ENCODE measurements around the gene CISH.
A peak's percentile ranks its signal among the peaks of the same experiment; 100 is the strongest.

The CISH gene, protein sequence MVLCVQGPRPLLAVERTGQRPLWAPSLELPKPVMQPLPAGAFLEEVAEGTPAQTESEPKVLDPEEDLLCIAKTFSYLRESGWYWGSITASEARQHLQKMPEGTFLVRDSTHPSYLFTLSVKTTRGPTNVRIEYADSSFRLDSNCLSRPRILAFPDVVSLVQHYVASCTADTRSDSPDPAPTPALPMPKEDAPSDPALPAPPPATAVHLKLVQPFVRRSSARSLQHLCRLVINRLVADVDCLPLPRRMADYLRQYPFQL

DNA sequence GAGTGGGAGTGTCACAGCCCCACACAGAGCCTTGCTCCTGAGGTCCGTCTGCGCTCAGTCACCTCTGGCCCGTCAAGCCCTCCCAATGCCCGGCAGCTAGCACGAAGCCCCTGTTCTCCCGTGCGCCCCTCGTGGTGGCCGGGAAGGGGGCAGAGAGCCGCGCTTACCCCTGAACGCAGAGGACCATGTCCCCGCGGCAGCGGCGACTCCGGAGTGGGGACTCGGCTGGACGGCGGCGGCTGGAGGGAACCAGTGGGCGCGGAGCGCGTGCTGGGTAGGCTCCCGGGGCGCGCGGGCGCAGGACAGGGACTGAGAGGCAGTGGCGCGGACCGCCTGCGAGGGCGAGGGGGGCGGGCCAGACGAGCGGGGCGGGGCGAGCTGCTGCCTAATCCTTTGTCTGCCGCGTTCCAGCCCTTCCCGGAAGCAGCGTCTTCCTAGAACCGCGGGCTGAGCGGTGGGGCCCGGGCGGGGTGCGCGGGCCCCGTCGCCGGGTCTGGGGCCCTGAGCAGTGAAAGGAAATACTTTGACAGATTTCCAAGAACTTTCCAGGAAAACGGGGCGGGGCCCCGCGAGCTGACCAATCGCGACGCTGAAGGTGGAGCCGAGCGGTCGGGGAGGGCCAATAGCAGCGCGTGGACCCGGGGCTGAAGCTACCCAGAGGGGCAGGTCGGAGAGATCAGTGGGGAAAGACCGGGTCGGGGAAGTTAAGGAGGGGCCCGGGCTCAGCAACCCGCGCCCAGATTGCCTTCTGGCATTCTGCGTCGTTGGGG, at the start of gene CISH:
TSS of gene CISH (minus strand) at position 311 of the 770 bp plus-strand sequence. CDS start at position 187, 124 bp downstream.
- DNase-seq: peak; percentile 91

DNA sequence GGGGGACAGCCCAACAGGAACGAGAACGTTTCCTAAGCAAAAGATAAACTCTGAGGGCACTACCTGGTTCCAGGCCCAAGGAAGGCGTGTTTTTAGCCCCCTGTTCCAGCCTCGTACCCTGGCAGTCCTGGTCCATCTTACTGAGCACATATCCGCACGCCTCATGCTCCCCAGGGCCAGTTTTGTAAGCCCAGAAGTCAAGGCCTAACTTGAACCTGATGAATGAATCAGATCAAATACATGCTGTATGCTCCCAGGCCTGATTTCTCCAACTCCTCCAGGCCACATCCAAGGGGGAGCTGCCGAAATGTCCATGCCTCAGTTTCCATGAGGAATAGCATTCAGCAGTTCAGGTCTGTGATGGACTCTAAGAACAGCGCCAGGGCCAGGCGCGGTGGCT, 48.8 kb upstream of the CISH start:
- DNase-seq: no peak

DNA sequence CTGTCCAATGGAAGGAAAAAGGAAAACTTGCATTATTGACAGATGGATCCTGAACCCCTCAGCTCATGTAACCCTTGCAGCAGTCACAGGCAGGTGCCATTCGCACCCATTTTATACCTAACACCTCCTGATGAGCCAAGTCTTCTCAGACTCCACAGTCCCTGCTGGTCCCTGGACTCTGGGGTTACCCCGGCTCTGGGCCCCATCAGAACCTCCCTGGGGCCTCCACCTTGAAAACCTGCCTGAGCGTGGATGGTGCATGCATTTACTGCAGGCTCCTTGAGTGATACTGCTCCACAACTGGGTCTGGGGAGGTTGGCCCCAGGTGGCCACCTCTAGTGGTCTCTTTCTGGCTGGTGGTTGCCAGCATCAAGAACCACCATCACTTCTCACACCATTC, 47.3 kb upstream of the CISH start:
- DNase-seq: no peak

DNA sequence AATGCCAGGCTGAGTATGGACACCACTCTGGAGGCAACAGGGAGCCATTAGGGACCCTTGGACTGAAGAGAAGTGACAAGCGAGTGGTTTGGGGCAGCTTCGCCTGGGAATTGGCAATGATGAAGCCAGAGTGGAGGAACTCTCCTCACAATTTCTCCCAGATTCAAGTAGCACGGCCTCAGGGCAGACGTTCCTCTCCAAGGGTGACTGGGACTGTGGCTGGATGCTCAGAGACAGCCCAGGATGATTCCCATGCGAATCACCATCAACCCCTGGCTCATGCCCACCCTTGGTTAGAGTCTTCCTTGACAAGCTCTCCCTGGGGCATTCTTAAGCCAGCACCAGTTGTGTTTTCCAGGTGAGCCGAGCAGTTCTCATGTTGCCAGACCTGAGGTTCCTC, 46.8 kb upstream of the CISH start:
- no peak for DNase-seq

DNA sequence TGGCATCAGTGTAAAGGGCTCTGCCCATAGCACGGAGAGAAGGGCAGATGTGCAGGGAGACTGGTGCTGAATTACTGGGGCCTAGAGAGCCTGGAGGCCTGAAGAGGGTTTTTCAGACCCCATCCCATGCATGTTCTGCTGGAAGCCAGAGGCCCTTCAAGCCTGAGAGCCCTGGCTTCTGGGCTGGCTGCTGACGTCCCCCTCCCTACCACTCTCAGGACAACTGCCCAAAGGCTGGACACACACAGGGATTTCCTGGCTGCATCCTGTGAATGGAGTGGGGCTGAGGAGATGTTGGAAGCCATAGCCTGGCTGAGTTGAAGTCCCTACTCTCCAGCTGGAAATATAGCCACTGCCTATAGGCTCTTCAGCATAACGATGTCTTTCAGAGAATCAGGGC, 46.2 kb upstream of the CISH start:
- no peak for DNase-seq

DNA sequence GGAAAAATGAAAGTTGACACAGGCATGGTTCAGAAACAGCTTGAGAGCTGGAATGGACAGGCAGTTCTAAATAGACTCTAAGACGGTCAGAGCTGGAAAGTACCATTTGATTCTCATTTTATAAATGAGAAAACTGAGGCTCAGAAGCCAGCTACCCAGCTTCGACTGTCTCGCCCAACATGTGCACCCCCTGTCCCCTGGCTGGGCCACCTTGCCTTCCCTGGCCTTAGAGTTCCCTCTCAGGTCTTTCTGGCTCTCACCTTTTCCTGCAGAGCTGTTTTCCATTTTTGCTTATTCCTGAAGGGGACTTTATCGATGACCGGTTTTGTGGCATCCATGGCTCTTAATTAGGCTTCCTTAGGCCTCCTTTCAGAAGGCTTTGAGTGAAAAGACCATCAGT, 45.8 kb upstream of the CISH start:
- DNase-seq: no peak

DNA sequence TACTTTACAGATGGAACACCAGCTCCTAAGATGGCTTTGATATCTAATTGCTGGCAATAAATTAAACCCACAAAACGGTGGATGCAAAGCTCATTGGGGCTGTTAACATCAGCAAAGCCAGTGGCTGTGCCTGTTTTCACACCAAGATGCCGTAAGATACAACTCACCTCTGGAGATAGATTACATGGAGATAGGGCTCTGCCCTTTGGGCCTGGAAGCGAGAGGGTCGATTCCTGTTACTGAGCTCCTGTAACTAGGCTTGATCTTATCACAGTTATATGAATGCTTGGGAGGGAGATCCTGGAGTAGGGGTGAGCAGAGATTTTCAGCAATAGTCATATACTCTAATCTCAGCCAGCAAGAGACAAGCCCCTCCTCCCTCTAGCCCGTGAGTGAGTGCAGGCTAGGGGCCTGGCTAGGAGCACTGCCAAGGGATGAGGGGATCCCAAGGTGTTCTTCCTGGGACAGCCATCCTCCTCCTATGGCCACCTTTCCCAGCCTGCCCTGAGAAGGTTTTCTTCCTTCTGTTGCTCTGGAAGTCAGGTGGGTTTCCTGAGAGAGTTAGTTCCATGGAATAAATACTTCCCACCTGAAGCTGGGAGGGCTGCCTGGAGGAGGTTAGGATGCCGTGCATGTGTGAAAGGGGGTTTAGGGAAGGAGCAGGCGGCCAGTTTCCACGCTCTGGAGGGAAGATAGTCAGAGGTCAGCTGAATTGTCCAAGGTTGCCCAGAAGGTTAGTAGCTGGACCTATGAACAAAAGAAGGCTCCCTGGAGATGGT, 45.0 kb upstream of the CISH start:
- no peak for DNase-seq

DNA sequence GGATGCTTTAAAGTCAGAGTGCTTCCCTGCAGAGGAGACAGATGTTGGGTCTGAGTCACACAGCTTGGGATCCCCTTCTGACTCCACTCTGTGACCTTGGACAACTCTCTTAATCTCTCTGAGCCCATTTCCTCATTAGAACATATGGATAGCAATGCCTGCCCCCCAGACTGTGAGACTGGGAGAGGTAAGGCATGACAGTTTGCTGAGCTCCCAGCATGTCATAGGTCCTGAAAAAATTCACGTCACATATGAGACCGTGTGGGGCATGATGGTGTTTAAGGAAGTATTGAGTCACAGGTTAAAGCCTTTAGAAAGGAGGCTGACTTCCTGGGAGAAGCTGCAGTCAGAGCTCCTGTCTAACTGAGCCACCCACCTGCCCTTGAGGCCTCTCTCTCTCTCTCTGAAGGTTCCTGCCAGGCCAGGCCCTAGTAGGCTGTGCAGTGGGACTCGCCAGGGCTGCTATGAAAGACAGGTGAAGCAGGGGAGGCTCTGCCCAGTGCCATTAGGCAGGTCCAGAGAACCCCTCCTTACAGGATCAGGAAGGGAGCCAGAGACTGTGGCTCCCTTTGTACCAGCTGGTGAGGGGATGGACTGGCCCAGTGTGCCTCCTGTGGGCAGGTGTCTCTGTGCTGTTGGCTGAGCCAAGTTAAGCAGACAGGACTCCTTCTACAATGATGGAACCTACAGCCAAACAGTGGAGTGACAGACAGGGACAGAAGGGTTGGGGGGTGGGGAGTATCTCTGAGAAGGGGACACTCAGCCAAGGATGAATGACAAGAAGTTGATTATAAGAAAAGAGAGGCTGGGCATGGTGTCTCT, 43.6 kb upstream of the CISH start:
- DNase-seq: no peak

DNA sequence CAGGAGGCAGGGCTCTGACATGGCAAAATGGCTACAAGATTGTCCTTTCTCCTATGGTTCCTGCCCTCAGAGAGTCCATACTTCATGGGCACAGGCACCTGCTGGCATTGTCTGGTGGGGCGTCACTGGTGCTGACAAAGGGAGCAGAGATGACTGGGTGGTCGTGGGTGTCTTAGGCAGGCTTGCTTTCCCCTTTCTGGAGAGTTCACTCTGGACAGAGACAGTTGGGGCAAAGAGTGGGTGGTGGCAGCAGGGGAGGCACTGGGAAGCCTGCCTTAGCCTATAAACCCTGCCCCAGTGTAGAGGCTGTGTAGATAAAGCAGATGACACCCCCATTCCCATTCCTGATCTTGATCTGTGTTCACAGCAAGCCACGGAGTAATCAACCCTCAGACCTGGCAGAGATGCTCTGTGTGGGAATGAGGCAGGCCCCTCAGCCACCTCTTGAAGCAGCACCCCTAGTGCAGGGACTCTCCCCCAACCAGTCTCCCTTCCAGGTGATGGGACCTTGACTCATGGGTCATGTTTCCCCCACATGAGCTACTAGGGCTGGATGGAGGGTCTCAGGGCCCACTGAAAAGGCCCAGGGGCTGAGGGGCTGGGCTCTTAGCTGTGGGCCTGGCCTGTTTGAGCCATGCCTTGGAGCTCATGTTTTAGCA, 42.5 kb upstream of the CISH start:
- DNase-seq: no peak

DNA sequence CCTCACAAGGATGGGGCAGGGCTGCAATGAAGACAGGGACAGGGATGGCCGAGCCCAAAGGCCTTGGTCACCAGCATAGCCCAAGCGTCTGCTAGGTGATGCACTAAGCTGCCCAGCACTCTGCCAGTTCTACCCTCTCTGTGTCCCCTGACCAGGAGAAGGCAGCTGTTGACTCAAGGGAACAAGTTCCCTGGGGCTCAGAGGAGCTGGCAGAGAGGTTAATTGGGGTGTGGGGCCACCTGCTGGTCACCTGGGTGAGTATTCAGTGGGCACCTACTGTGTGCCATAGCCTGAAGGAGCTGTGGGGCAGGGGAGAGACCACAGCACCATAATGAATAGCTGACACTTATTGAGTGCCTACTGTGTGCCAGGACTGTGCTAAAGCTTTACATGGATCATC, 41.1 kb upstream of the CISH start:
- DNase-seq: peak; percentile 53

DNA sequence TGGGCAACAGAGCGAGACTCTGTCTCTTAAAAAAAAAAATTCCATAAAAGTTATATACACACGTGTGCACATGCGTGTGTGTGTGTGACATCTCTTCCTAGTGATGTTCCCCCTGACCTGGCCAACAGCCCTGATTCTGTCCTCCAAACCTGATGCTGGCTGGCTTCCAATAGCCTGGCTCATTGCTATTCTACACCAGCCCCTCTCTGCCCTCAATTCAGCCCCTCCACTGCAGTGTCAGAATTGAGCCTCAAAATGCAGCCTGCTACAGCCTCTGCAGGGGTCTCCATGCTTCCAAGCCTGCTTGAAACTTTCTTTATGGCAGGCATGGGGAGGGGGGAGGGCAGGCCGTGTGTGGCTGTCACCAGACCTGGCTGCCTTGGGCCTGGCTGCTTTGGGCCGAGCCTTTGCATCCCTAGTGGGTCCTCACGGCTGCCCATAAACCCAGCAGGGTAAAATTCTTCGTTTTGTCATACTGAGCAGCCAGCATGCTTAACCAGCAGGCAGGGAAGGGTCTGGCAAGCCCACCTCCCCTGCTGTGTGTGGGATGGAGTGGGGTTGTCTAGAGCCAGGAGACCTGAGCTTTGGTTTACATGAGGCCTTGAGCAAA, 40.5 kb upstream of the CISH start:
- DNase-seq: no peak

DNA sequence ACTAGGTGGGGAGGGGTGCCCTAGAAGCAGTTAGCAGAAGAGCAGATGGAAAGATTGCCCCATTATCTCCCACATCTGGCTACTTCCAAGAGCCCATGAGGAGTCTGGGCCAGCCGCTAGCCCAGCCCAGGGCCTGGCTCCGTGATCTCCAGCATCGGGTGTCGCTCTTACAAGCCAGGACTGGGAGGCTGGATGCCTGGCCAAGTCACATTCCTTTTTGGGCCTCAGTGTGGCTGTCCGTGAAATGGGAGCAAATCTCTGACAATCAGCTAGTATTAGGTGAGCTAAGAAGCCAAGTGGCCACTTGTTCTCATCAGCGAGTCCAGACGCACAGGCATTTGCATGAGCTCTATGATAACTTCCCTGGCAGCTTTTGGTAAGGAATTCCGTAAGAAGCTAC, 39.9 kb upstream of the CISH start:
- no peak for DNase-seq

DNA sequence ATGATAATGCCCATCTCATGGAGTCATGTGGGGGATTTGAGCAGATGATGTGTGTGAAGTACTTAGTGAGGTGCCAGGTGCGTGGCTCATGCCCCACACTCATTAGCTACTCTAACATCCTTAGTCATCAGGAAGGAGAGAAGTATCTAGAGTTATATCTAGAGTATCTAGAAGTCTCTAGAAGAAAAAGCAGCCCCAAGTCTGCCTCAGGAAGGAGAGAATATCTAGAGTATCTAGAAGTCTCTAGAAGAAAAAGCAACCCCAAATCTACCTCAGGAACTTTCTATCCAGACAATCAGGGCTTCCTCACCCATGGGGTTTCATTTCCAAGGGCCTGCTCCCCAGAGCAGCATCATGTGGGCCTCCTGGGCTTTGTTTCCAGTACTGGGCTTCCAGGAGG, 38.4 kb upstream of the CISH start:
- no peak for DNase-seq

DNA sequence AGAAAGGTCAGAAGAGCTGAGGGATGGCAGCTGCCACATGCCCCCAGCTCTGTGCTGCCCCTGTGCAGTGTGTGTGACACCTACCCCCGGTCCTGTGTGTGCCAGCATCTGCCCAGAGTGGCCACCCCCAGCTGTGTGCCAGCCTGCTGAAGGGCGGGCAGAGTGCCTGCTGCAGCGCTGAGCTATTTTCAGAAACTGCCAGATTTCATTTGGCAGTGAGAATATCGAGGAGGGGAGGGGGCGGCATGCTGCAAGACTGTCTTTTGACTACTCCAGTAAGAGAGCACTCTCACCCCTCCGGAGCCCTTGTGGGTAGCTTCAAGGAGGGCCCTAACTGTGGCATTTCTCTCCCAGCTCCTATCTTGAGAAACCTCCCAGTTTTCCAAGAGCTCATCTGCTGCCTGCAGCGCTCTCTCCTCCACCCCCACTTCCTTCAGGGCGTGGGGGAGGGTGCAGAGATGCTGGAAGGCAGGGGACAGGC, 37.9 kb upstream of the CISH start:
- no peak for DNase-seq

DNA sequence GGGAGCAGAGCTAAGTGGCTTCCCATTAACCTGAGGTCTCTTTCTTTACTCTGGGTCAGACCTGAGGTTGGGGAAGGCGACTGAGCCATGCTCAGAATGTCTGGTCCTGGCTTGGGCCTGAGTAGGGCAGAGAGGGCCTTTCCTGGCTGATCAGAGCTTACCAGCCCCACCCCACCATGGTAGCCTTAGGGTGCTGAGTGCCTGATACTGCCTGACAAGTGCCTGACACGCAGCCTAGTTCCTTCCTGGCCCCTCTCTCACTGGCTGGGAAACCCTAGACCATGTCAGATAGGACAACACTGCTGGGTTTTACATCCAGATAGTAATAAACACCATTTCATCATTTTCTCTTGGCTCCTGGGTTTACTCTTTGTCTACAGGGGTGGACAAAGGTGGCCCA, 37.4 kb upstream of the CISH start:
- DNase-seq: no peak

DNA sequence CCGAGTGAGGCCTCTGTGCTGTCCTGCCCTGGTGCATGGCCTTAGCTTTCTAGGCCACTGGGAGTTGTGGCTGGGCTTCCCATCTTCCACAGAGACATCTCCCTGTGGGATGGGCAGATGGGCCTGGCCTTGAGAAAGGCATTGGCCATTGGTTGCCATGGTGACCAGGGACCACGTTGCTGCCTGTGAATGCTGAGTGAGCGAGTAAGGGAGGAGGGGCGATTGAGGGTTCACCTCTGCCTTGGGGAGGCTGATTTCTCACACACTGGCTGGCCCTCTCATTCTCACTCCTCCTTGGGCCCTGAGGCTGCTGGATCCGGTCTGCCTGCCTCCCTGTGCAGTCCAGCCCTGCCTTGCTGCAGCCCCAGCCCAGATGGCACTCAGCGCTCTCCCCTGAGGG, 36.7 kb upstream of the CISH start:
- no peak for DNase-seq

DNA sequence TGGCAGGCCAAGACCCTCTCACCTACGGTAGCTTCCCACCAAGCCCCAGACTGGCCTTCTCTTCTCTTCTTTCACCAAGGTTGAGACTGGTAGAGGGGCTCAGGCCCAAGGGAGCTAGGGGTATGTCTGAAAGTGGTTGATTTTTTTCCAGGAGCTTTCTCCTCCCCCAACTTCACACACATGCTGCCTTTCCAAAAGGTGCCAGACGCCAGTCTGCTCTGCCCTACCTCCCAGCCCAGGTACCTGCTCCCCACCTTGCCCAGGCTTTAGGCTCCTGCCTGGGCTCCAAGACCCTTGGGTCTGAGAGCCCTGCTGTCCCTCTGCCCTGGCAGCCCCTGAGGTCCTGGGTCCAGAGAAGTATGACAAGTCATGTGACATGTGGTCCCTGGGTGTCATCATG, 33.8 kb upstream of the CISH start:
- no peak for DNase-seq

DNA sequence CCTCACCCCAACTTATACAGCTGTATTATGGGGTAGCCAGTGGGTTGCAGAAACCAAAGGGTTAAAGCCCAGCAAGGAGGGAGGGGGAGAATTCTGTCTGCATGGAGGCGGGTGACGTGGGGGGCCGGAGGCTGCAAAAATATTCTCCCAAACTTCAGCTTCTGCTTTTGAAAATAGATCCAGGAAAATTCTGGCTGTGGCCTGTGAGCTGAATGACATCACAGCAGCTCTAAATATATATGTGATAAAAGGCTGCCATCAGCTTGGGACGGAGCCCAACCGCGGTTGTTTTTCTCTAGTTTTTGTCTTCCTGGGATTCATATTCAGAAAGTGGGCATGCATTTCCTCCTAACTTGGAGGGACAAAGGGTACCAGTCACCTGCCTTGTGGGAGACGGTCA, 33.0 kb upstream of the CISH start:
- no peak for DNase-seq

DNA sequence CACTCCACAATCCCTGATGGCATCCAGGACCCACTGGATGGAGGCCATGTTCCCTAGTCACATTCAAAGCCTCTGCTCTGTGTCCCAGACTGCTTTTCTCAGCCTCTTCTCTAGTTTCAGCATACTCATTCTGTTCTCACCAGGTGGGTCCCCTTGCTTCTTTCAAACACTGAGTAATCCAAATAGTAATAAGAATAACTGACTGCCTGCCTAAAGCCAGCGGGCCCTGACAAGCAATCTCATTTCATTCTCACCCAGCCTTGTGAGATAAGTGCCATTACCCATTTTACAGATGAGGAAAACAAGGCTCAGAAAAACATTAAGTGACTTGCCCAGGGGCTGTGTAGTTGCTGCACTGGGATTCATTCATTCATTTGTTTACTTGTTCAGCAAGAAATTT, 30.8 kb upstream of the CISH start:
- DNase-seq: no peak

DNA sequence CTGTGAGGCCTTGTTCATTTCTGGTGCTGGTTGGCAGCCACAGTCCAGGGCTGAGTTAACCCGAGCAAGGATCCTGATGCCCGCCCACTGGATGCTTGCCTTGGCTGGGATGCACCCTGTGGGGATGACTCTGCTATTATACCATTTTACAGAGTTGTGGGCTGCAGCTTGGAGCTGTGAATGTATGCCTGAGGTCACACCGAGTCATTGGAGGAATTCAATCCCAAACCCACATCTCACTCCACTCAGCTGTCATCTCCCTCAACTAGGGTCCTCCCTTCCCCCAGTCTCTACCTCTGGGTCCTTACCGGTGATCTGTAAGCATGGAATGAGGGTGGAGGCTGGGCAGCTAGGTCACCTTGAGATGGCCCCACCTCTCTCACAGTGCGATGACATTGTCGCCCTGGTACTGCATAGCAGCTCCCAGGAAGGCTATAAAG, 27.5 kb upstream of the CISH start:
- DNase-seq: no peak

DNA sequence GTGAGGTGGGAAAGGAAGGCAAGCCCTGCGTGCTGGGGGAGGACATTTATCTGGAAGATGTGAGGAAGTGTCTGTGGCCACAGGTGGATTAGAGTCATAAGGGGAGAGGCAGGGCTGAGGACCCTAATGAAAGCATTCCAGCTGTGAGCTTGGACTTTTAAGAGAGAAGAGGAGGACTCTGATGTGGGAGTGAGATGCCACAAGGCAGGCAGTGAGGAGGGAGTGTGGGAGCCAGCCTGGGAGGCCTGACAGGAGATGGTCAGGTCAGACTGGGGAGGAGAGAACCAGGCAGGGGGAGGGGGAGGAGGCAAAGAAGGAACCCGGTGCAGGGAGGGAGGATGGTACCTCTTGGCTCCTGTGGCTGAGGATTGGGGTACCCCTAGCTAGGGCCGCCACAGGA, 26.4 kb upstream of the CISH start:
- DNase-seq: no peak

DNA sequence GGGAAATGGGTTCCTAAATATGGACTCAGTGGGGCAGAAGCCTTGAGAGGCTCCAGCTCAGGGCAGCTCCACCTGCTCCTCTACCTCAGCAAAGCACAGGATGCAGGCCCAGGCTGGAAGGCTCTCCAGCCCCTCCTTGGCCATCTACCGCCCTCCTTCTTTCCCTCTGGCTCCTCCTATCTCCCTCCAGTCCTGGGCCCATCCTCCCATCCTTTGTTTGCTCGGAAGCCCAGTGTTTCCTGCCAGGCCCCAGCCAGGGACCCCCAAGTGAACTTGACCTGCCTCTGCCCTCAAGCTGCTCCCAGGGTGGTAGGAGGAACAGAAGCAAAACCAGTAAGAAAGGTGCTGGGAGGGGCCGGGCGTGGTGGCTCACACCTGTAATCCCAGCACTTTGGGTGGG, 25.4 kb upstream of the CISH start:
- DNase-seq: no peak
